Body of pancreas (tissue), 4 donors: ENCODE measurements around the gene CNP. TPM values are rescaled to one million over a fixed set of nuclear protein-coding genes. Genes with fewer than 3 reads are reported as not detected.

Experiments
- ATAC-seq: fragments of 150-250 bp; one replicate; pipeline ENCODE4 v1.9.1; 2016
- DNase-seq, 4 donors: peaks; one replicate each; pipeline ENCODE4 v3.0.0-alpha.2; 2019
- H3K27ac ChIP-seq, 4 donors: fragments of 200-600 bp; sonication (generic); 1 replicate in 3 of 4; 2 replicates in 1 of 4; pipeline versions ENCODE4 v1.5.1 to v1.6.1; 2016 to 2019; ENCODE audit warnings: mild to moderate bottlenecking in 1 of 4, mixed read lengths in 1 of 4, moderate library complexity in 1 of 4
- H3K27me3 ChIP-seq, 2 donors: fragments of 200-600 bp; sonication (generic); one replicate each; pipeline ENCODE4 v1.6.0; 2016; ENCODE audit warnings: mild to moderate bottlenecking in 1 of 2
- H3K36me3 ChIP-seq, 2 donors: fragments of 200-600 bp; sonication (generic); replicated peaks in 1 of 2; 2 replicates each; pipeline ENCODE4 v1.5.1; 2016; ENCODE audit warnings: low read depth in 2 of 2; ENCODE audit not compliant: insufficient read depth in 1 of 2
- H3K4me1 ChIP-seq: fragments of 200-600 bp; sonication (generic); one replicate; pipeline ENCODE4 v1.6.0; 2016
- H3K4me3 ChIP-seq, 2 donors: fragments of 200-600 bp; sonication (generic); 1 replicate in 1 of 2; 2 replicates in 1 of 2; pipeline ENCODE4 v1.5.1; 2016 to 2019
- H3K9me3 ChIP-seq, 3 donors: fragments of 200-600 bp; sonication (generic); 1 replicate in 2 of 3; 2 replicates in 1 of 3; pipeline ENCODE4 v1.5.1; 2016
- CTCF ChIP-seq, 7 experiments: fragments of 450-650 bp in 4 of 7; fragments of 200-600 bp in 3 of 7; sonication (generic) in 3 of 7; IDR thresholded peaks; one replicate each; pipeline ENCODE4 v1.5.1; 2016 to 2019; ENCODE audit warnings: antibody characterized with exemption in 7 of 7
- POLR2A ChIP-seq, 3 donors: fragments of 450-650 bp; IDR thresholded peaks; one replicate each; pipeline ENCODE4 v1.6.1; 2016; ENCODE audit warnings: antibody characterized with exemption in 3 of 3, mild to moderate bottlenecking in 2 of 3
- WGBS, 2 donors: methylation state at CpG; one replicate each; pipeline ENCODE4 v1.1.5; 2017; 5-methylcytosine and 5-hydroxymethylcytosine counted together
- intact Hi-C: fragments of 100-400 bp; cut with DNase I; formaldehyde crosslinking; loops from one replicate; pipeline ENCODE4 v1.15.1; 2023
- total RNA-seq, 2 donors: library from RNA; depleted of rRNA; stranded (reverse); fragments of >200 nt; gene quantifications; one replicate each; pipeline ENCODE4 v1.1.0, GENCODE V29; 2016

CNP gene
- total RNA-seq, 2 donors from 2014 or later: 36.3 to 70.2 TPM

DNA sequence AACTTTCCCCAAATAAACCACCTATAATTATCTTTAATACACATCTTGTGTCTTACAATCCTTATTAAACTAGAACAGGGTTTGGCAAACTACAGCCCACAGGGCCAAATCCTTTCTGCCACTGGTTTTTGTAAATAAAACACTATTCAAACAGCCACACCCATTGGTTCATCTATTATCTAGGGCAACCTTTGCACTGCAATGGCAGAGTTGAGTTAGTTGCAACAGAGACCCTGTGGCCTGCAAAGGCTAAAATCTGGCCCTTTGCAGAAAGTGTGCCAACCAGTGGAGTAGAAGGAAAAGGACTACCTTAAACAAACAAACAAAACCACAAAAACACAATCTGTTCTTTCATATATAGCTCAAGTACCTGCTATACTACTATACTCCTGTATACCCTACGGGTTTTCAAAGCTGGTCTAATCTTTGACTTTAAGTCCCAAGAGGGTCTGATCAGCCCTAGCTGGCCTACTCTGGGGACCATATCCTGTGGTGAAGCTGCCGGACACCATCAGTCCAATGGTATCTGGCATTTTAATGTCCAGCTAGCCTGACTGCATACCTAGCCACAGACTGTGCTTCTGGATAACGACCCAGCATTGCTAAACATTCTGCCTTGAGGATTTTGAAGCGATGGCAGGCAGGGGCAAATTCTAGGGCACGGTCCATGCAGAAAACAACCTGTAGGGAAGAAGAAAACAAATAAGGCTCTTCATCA is 23.3 kb downstream of the CNP start:
- H3K4me3 ChIP-seq: no peak overlapping the region
- H3K27me3 ChIP-seq: no peaks in the 10 kb centered on the region
- ATAC-seq (no peak), DNase-seq (no peak)
- no peaks in the 10 kb centered on the region for H3K4me1 ChIP-seq
- intact Hi-C loops: no loop called here
- no peaks in the 10 kb centered on the region for H3K9me3 ChIP-seq
- H3K27ac ChIP-seq: no peak overlapping the region
- 89 to 96% methylated on average over 5 of the region's 5 CpGs for WGBS, 2 donors
- TF ChIP-seq CTCF (IDR thresholded peaks at IDR 0.05) (no peak), POLR2A (IDR thresholded peaks at IDR 0.05) (no peak)
- peaks cover 11 to 39% of the 10 kb centered on the region in 2 donors for H3K36me3 ChIP-seq

DNA sequence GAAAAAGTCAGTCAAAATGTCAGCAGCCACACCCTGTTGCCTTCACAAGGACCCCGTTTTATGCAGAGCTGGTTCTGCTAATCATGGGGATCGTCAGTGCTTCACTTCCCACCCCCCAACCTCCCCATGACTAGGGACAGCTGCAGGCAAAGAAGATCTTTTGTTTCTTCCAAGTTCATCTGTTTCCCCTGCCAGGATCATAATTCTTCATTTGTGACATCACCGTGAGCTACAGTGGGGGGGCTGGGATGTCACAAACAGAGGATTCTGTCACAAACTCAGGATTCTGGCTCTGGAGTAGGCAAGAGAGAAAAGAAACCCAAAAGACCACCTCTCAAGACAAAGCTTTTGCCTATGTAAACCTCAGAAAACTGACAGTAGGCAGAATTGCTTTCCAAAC is 26.0 kb downstream of the CNP start:
- Histone ChIP-seq H3K4me1 (no peaks in the 10 kb centered on the region), H3K27ac (no peak overlapping the region), H3K27me3 (no peaks in the 10 kb centered on the region), H3K9me3 (no peaks in the 10 kb centered on the region), H3K36me3 (peaks cover 18 to 47% of the 10 kb centered on the region in 2 donors), H3K4me3 (no peak overlapping the region)
- WGBS, 2 donors: 78 to 96% methylated on average over 3 of the region's 3 CpGs
- intact Hi-C loops: no loop called here
- DNase-seq (no peak), ATAC-seq (no peak)
- no peak for TF ChIP-seq POLR2A (IDR thresholded peaks at IDR 0.05)

DNA sequence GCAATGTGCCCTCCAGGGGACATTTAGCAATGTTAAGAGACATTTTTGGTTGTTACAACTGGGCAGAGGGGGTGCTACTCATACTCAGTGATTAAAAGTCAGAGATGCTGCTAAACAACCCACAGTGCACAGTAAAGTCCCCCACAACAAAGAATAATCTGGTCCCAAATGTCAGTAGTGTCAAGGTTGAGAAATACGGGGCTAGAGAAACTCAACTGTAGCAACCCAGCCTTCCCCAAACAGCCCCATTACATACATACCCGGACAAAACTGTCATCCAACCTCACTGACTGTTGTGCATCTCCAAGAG is 30.2 kb downstream of the CNP start:
- no peak for ATAC-seq
- Histone ChIP-seq H3K4me1 (no peaks in the 10 kb centered on the region), H3K4me3 (no peak overlapping the region), H3K36me3 (peaks cover 18 to 33% of the 10 kb centered on the region in 2 donors), H3K27ac (no peak overlapping the region), H3K9me3 (no peaks in the 10 kb centered on the region), H3K27me3 (no peaks in the 10 kb centered on the region)
- TF ChIP-seq CTCF (IDR thresholded peaks at IDR 0.05) (no peak), POLR2A (IDR thresholded peaks at IDR 0.05) (no peak)
- intact Hi-C loops: no loop called here
- DNase-seq: no peak
- 84 to 94% methylated on average over 2 of the region's 2 CpGs for WGBS, 2 donors

GRCh38 chr17:41998497-41998896 is 31.9 kb downstream of the CNP start:
- Histone ChIP-seq H3K4me3 (no peak overlapping the region), H3K9me3 (no peaks in the 10 kb centered on the region), H3K36me3 (peaks cover 18 to 27% of the 10 kb centered on the region in 2 donors), H3K27ac (no peak overlapping the region), H3K4me1 (peaks cover 7% of the 10 kb centered on the region), H3K27me3 (no peaks in the 10 kb centered on the region)
- ATAC-seq: no peak
- TF ChIP-seq POLR2A (IDR thresholded peaks at IDR 0.05) (no peak), CTCF (IDR thresholded peaks at IDR 0.05) (no peak)
- intact Hi-C loops: no loop called here
- no peak for DNase-seq
- 19 to 33% methylated on average over 2 of the region's 2 CpGs for WGBS, 2 donors

DNA sequence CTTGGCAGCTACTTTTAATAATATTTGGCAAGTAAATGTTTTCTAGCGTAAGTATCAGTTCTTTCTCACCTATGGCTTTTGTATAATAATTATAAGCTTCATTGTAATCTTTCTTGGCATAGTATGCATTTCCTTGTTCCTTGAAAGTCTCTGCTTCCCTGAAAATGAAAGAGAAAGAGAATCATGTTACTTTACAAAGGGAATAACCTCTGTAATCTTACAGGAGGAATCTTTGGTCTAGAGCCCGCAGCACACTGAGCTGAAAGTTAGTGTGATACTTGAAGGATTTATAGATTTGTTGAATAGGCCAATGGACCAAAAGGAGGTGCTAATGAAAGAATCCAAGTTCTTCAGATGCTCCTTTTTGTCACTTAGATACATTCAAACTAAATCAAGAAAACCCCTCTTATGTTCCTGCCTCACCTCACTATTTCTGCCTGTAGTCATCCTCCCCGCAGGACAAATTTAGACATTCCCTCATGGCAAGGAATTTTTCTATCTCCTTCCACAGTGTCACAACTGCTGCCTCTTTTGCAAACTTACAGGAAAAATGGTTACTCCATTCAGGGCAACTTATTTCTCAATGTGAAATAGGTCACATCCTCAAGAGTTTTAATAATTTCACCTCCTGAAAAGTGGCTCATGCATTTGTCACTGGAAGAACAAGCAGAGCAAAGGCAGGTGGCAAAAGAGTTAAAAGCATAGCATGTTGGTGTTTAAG is 34.0 kb downstream of the CNP start:
- Histone ChIP-seq H3K9me3 (no peaks in the 10 kb centered on the region), H3K27ac (no peak overlapping the region), H3K36me3 (peaks cover 10 to 21% of the 10 kb centered on the region in 2 donors), H3K27me3 (no peaks in the 10 kb centered on the region), H3K4me1 (peaks cover 7% of the 10 kb centered on the region), H3K4me3 (no peak overlapping the region)
- 81 to 82% methylated on average over 3 of the region's 3 CpGs for WGBS, 2 donors
- TF ChIP-seq CTCF (IDR thresholded peaks at IDR 0.05) (no peak), POLR2A (IDR thresholded peaks at IDR 0.05) (no peak)
- ATAC-seq (no peak), DNase-seq (no peak)
- intact Hi-C loops: no loop called here
